HCT116 (cell line): ENCODE measurements around the gene CETP. TPM values are rescaled to one million over a fixed set of nuclear protein-coding genes. Genes with fewer than 3 reads are reported as not detected.

Experiments used
- ATAC-seq: fragments of 200-7000 bp; cut with Tn5 transposase; 2 replicates; pipeline ENCODE4 v1.9.1; 2020; ENCODE audit warnings: mild to moderate bottlenecking, moderate library complexity
- BruUV-seq: library from RNA; stranded (reverse); fragments of 400-500 nt; replicated peaks from 2 replicates; lab custom pipeline; 2021; lab: Mats Ljungman, UMichigan
- CTCF ChIA-PET: fragments of 300-600 bp; sonication (Branson Sonifier 250); formaldehyde crosslinking; loops from one replicate; lab custom pipeline; 2021; ENCODE audit warnings: antibody characterized with exemption; lab: Charles Lee
- POLR2A ChIA-PET: fragments of 300-600, 350-600 bp; sonication (Branson Sonifier 250); formaldehyde crosslinking; loops from one replicate; lab custom pipeline; 2021; ENCODE audit warnings: antibody characterized with exemption; lab: Charles Lee
- RAD21 ChIA-PET, 2 experiments: fragments of 300-600 bp; sonication (Branson Sonifier 250); formaldehyde crosslinking; loops; one replicate each; lab custom pipeline; 2023; ENCODE audit warnings: low total read pairs in 2 of 2; ENCODE audit not compliant: uncharacterized antibody in 2 of 2, unreplicated experiment in 2 of 2, low non-redundant PET in 1 of 2; lab: Charles Lee
- DNase-seq: peaks from one replicate; pipeline ENCODE4 v3.0.0-alpha.2; 2010; ENCODE audit warnings: low read depth, low spot score
- H2AFZ ChIP-seq: fragments of 200-600 bp; shearing (Covaris generic), sonication (generic); 2 replicates; pipeline ENCODE4 v1.6.1; 2017; ENCODE audit warnings: low read depth, mixed run types, mixed read lengths, antibody characterized with exemption, low read length; ENCODE audit not compliant: poor library complexity, severe bottlenecking
- H3K27ac ChIP-seq: 2 replicates; pipeline ENCODE4 v1.5.1; 2012; ENCODE audit warnings: low read depth, low read length
- H3K27me3 ChIP-seq: fragments of 200-600 bp; sonication (generic); 2 replicates; pipeline ENCODE4 v1.6.1; 2016; ENCODE audit warnings: mixed run types, low read length, mixed read lengths; ENCODE audit not compliant: insufficient read depth
- H3K36me3 ChIP-seq, 2 experiments: fragments of 200-500 bp in 1 of 2; fragments of 200-600 bp in 1 of 2; sonication (Bioruptor generic) in 1 of 2; sonication (generic) in 1 of 2; 2 replicates each; pipeline versions ENCODE4 v1.5.1 to v1.6.1; 2014 to 2016; ENCODE audit warnings: low read length in 2 of 2, inconsistent platforms in 1 of 2, mixed read lengths in 1 of 2, mixed run types in 1 of 2; ENCODE audit not compliant: insufficient read depth in 2 of 2, control insufficient read depth in 1 of 2
- H3K4me1 ChIP-seq, 2 experiments: fragments of 200-600 bp in 1 of 2; sonication (generic) in 1 of 2; 2 replicates each; pipeline versions ENCODE4 v1.5.1 to v1.6.1; 2012 to 2017; ENCODE audit warnings: low read length in 2 of 2, inconsistent platforms in 1 of 2, mild to moderate bottlenecking in 1 of 2, mixed read lengths in 1 of 2, mixed run types in 1 of 2, moderate library complexity in 1 of 2; ENCODE audit not compliant: insufficient read depth in 2 of 2, control insufficient read depth in 1 of 2
- H3K4me2 ChIP-seq: fragments of 200-600 bp; sonication (generic); 2 replicates; pipeline ENCODE4 v1.6.1; 2017; ENCODE audit warnings: mixed run types, low read length, mixed read lengths
- H3K4me3 ChIP-seq, 2 experiments: fragments of 200-600 bp in 1 of 2; sonication (generic) in 1 of 2; replicated peaks in 1 of 2; 2 replicates each; pipeline ENCODE4 v1.5.1; 2011 to 2016; ENCODE audit warnings: low read length in 2 of 2, control low read depth in 1 of 2, low read depth in 1 of 2, mild to moderate bottlenecking in 1 of 2, mixed read lengths in 1 of 2, mixed run types in 1 of 2
- H3K79me2 ChIP-seq: fragments of 200-600 bp; sonication (generic); 2 replicates; pipeline ENCODE4 v1.6.1; 2017; ENCODE audit warnings: mild to moderate bottlenecking, mixed run types, low read length, moderate library complexity, mixed read lengths; ENCODE audit not compliant: insufficient read depth
- H3K9ac ChIP-seq: fragments of 200-600 bp; sonication (generic); 2 replicates; pipeline ENCODE4 v1.6.1; 2016; ENCODE audit warnings: low read length, mixed read lengths
- H3K9me2 ChIP-seq: fragments of 200-600 bp; sonication (generic), shearing (Covaris generic); 2 replicates; pipeline ENCODE4 v1.6.1; 2017; ENCODE audit warnings: mixed run types, mild to moderate bottlenecking, moderate library complexity; ENCODE audit not compliant: insufficient read depth
- H3K9me3 ChIP-seq, 2 experiments: fragments of 200-500 bp in 1 of 2; fragments of 200-600 bp in 1 of 2; sonication (Bioruptor generic) in 1 of 2; sonication (generic) in 1 of 2; 2 replicates each; pipeline ENCODE4 v1.6.1; 2014 to 2017; ENCODE audit warnings: low read length in 2 of 2, mixed read lengths in 2 of 2, inconsistent platforms in 1 of 2, low read depth in 1 of 2, mild to moderate bottlenecking in 1 of 2, mixed run types in 1 of 2, moderate library complexity in 1 of 2; ENCODE audit not compliant: control insufficient read depth in 1 of 2, insufficient read depth in 1 of 2
- H4K20me1 ChIP-seq: fragments of 200-600 bp; sonication (generic), shearing (Covaris generic); 2 replicates; pipeline ENCODE4 v1.6.1; 2017; ENCODE audit warnings: mixed run types, mild to moderate bottlenecking, moderate library complexity; ENCODE audit not compliant: insufficient read depth
- CBX3 ChIP-seq: IDR thresholded peaks from 2 replicates; pipeline ENCODE4 v1.6.1; 2012; ENCODE audit warnings: low read depth
- CEBPB ChIP-seq: IDR thresholded peaks from 2 replicates; pipeline ENCODE4 v1.6.1; 2012; ENCODE audit warnings: low read depth
- EGR1 ChIP-seq: IDR thresholded peaks from 2 replicates; pipeline ENCODE4 v1.6.1; 2012; ENCODE audit warnings: low read depth
- ELF1 ChIP-seq: IDR thresholded peaks from 2 replicates; pipeline ENCODE4 v1.6.1; 2012; ENCODE audit warnings: low read depth, borderline replicate concordance
- EZH2phosphoT487 ChIP-seq: fragments of 200-600 bp; IDR thresholded peaks from 2 replicates; pipeline ENCODE4 v1.6.1; 2018; ENCODE audit warnings: antibody characterized with exemption, borderline replicate concordance
- JUND ChIP-seq: IDR thresholded peaks from 2 replicates; pipeline ENCODE4 v1.6.1; 2012
- MAX ChIP-seq: IDR thresholded peaks from 2 replicates; pipeline ENCODE4 v1.6.1; 2012
- POLR2A ChIP-seq: IDR thresholded peaks from 2 replicates; pipeline ENCODE4 v1.7.0; 2011; ENCODE audit warnings: borderline replicate concordance; ENCODE audit not compliant: insufficient read depth, insufficient read length; ENCODE audit errors: extremely low read depth
- POLR2AphosphoS5 ChIP-seq: IDR thresholded peaks from 2 replicates; pipeline ENCODE4 v1.6.1; 2011; ENCODE audit warnings: mild to moderate bottlenecking, low read depth, low read length, moderate library complexity
- SIN3A ChIP-seq: IDR thresholded peaks from 2 replicates; pipeline ENCODE4 v1.6.1; 2012; ENCODE audit warnings: low read depth
- SP1 ChIP-seq: IDR thresholded peaks from 2 replicates; pipeline ENCODE4 v1.6.1; 2012; ENCODE audit warnings: low read depth
- SRF ChIP-seq: IDR thresholded peaks from 2 replicates; pipeline ENCODE4 v1.6.1; 2012; ENCODE audit warnings: low read depth
- TCF7L2 ChIP-seq: IDR thresholded peaks from 2 replicates; pipeline ENCODE4 v1.7.0; 2011; ENCODE audit warnings: borderline replicate concordance, inconsistent platforms; ENCODE audit not compliant: insufficient read depth, insufficient read length; ENCODE audit errors: extremely low read depth
- ZBTB33 ChIP-seq: IDR thresholded peaks from 2 replicates; pipeline ENCODE4 v1.6.1; 2011; ENCODE audit warnings: mild to moderate bottlenecking, low read length, moderate library complexity; ENCODE audit not compliant: insufficient replicate concordance; ENCODE audit errors: extremely low read depth
- ZFX ChIP-seq: fragments of 450-650 bp; IDR thresholded peaks from 2 replicates; pipeline ENCODE4 v1.6.1; 2017
- ZNF274 ChIP-seq: fragments of 200-500 bp; sonication (Bioruptor generic); IDR thresholded peaks from 2 replicates; pipeline ENCODE4 v1.6.1; 2014; ENCODE audit warnings: mild to moderate bottlenecking, low read depth, low read length, inconsistent platforms
- intact Hi-C: fragments of 100-400 bp; cut with micrococcal nuclease; formaldehyde crosslinking; loops from 2 replicates; pipeline ENCODE4 v1.10.0; 2022
- total RNA-seq: library from RNA; stranded (reverse); gene quantifications from one replicate; pipeline ENCODE4 v1.2.1, GENCODE V29; 2021; ENCODE audit not compliant: unreplicated experiment
- TF ChIP-seq, protein P1 (sequence below): IDR thresholded peaks from 2 replicates; pipeline ENCODE4 v1.6.1; 2012; ENCODE audit warnings: low read depth
- TF ChIP-seq, protein P2 (sequence below), 3 experiments: fragments of 200-600 bp in 1 of 3; sonication (generic) in 1 of 3; IDR thresholded peaks in 2 of 3; conservative IDR thresholded peaks in 1 of 3; 2 replicates each; pipeline ENCODE4 v1.5.1; 2012 to 2017; ENCODE audit warnings: low read depth in 2 of 3, low read length in 2 of 3, antibody characterized with exemption in 1 of 3, borderline replicate concordance in 1 of 3, control low read depth in 1 of 3, mild to moderate bottlenecking in 1 of 3, mixed read lengths in 1 of 3, mixed run types in 1 of 3, moderate library complexity in 1 of 3; ENCODE audit not compliant: insufficient read depth in 1 of 3
- TF ChIP-seq, protein P3 (sequence below): IDR thresholded peaks from 2 replicates; pipeline ENCODE4 v1.6.1; 2012

The CETP gene
- total RNA-seq, 1 experiment from 2014 or later: not detected

- ChIA-PET RAD21 (no interaction called here), POLR2A (no interaction called here), CTCF (no interaction called here)
- no peaks in the 10 kb centered on the region for H3K9me2 ChIP-seq
- no peaks in the 10 kb centered on the region for H3K27me3 ChIP-seq
- no peak overlapping the region for H3K4me3 ChIP-seq
- no peak overlapping the region for H3K9ac ChIP-seq
- no peak overlapping the region for H3K4me2 ChIP-seq
- ATAC-seq (no peak), DNase-seq (no peak)
- no peaks in the 10 kb centered on the region for H3K36me3 ChIP-seq
- H2AFZ ChIP-seq: no peak overlapping the region
- H3K9me3 ChIP-seq: no peaks in the 10 kb centered on the region
- H3K4me1 ChIP-seq: peaks cover 0 to 19% of the 10 kb centered on the region in 2 experiments; a peak in 2 of 4 replicates
- no peaks in the 10 kb centered on the region for H3K79me2 ChIP-seq
- TF ChIP-seq CBX3 (no peak), EGR1 (no peak), POLR2AphosphoS5 (no peak), TCF7L2 (no peak), CEBPB (no peak), ZNF274 (no peak), SIN3A (no peak), MAX (no peak), ZFX (no peak), JUND (no peak), SRF (no peak), ZBTB33 (no peak), SP1 (no peak), EZH2phosphoT487 (no peak), POLR2A (no peak), ELF1 (no peak)
- TF ChIP-seq, protein P1, sequence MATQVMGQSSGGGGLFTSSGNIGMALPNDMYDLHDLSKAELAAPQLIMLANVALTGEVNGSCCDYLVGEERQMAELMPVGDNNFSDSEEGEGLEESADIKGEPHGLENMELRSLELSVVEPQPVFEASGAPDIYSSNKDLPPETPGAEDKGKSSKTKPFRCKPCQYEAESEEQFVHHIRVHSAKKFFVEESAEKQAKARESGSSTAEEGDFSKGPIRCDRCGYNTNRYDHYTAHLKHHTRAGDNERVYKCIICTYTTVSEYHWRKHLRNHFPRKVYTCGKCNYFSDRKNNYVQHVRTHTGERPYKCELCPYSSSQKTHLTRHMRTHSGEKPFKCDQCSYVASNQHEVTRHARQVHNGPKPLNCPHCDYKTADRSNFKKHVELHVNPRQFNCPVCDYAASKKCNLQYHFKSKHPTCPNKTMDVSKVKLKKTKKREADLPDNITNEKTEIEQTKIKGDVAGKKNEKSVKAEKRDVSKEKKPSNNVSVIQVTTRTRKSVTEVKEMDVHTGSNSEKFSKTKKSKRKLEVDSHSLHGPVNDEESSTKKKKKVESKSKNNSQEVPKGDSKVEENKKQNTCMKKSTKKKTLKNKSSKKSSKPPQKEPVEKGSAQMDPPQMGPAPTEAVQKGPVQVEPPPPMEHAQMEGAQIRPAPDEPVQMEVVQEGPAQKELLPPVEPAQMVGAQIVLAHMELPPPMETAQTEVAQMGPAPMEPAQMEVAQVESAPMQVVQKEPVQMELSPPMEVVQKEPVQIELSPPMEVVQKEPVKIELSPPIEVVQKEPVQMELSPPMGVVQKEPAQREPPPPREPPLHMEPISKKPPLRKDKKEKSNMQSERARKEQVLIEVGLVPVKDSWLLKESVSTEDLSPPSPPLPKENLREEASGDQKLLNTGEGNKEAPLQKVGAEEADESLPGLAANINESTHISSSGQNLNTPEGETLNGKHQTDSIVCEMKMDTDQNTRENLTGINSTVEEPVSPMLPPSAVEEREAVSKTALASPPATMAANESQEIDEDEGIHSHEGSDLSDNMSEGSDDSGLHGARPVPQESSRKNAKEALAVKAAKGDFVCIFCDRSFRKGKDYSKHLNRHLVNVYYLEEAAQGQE: no peak
- TF ChIP-seq, protein P2, sequence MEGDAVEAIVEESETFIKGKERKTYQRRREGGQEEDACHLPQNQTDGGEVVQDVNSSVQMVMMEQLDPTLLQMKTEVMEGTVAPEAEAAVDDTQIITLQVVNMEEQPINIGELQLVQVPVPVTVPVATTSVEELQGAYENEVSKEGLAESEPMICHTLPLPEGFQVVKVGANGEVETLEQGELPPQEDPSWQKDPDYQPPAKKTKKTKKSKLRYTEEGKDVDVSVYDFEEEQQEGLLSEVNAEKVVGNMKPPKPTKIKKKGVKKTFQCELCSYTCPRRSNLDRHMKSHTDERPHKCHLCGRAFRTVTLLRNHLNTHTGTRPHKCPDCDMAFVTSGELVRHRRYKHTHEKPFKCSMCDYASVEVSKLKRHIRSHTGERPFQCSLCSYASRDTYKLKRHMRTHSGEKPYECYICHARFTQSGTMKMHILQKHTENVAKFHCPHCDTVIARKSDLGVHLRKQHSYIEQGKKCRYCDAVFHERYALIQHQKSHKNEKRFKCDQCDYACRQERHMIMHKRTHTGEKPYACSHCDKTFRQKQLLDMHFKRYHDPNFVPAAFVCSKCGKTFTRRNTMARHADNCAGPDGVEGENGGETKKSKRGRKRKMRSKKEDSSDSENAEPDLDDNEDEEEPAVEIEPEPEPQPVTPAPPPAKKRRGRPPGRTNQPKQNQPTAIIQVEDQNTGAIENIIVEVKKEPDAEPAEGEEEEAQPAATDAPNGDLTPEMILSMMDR (IDR thresholded peaks at IDR 0.05 in 2 of 3, conservative IDR thresholded peaks at IDR 0.05 in 1 of 3; ENCODE audit: borderline replicate concordance in 1 of 3, insufficient read depth in 1 of 3, low read depth in 2 of 3, low read length in 2 of 3): no peak
- TF ChIP-seq, protein P3, sequence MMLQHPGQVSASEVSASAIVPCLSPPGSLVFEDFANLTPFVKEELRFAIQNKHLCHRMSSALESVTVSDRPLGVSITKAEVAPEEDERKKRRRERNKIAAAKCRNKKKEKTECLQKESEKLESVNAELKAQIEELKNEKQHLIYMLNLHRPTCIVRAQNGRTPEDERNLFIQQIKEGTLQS: no peak
- BruUV-seq: no TSS peak
- H4K20me1 ChIP-seq: no peaks in the 10 kb centered on the region
- H3K27ac ChIP-seq: no peak overlapping the region
- intact Hi-C loops: no loop called here
Observed at GRCh38 chr16:57017251-57017650, 55.5 kb downstream of the CETP start.
